Ramos (cell line): ENCODE data around the gene NOC2L.
"Not testable (repeated sequence)": the region's sequence is repeated elsewhere in the genome, so short reads cannot be mapped to it uniquely, and the experiment has no call there.

Source experiments
- in situ Hi-C: fragments of 300-500 bp; cut with MboI; formaldehyde crosslinking; loops from one replicate; pipeline ENCODE4 v1.14.3; 2022; ENCODE audit warnings: low sequenced_read_pairs; ENCODE audit not compliant: unreplicated experiment

Gene NOC2L

DNA sequence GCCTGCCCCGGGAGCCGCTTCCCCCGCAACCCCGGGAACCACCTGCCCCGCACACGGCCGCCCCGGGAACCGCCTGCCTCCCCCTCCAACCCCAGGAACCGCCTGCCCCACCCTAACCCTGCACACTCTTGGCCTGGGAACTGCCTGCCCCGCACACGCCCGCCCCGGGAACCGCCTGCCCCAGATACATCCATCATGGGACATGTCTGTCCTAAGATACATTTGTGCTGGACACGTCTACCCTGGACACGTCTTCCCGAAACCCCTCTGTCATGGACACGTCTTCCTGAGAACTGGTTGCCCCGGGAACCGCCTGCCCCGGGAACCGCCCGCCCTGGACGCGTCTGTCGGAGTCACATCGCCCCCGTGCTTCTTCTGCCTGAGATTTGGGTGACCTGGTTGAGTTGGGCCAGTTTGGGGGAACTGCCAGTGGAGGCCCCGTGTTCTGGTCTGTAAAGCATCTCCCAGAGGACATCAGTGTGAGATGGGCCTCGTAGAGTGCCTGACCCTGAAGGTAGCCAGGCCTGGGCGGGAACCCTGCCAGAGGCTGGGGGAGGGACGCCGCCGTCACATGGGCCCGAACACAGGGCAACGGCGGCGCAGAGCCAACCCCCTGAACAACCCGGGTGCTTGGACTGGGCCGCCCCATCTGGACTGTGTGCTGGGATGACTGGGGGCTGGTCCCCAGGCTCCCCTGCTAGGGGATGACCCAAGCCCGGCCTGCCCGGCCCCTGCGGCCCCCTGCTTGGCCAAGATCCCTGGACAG, 19.2 kb upstream of the NOC2L start:
- in situ Hi-C loops = no loop called here

DNA sequence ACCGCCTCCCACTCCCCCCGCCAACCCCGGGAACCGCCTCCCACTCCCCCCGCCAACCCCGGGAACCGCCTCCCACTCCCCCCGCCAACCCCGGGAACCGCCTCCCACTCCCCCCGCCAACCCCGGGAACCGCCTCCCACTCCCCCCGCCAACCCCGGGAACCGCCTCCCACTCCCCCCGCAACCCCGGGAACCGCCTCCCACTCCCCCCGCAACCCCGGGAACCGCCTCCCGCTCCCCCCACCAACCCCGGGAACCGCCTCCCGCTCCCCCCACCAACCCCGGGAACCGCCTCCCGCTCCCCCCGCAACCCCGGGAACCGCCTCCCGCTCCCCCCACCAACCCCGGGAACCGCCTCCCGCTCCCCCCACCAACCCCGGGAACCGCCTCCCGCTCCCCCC, 17.7 kb upstream of the NOC2L start:
- in situ Hi-C loops = not testable (repeated sequence)

DNA sequence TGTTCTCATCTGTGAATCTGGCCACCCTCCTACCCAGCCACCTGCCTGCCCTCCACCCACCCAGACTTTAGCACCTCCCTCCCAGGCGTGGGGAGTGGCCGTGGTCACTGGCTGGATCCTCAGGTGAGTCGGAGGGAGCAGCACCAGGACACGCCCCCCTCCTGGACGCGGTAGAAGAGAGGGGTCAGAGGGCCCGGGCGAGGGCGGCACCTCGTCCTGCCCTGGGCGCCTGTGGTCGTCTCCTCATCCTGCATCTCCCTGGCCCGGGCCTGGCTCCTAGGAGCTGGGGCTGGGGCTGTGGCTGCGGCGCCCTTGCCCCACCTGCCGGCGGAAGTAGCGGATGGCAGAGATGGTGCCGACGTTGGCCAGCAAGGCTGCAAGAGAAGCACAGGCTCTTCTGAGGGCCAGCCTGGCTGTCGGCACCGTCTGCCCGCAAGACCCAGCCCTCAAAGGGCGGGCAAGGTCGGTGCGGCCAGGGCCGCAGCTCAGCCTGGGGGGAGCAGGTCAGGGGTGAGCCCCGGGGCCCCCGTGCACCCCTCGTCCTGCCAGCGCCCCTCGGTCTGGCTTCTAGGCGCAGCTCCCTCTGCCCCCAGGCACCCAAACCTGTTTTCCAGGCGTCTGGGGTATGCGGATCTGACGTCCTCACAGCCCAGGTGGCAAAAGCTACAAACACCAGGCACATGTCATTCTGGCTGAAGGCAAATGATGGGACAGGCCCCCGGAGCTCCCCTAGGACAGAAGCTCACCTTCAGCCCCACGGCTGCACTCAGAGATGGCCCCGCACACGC, 17.0 kb upstream of the NOC2L start:
- in situ Hi-C loops = no loop called here

DNA sequence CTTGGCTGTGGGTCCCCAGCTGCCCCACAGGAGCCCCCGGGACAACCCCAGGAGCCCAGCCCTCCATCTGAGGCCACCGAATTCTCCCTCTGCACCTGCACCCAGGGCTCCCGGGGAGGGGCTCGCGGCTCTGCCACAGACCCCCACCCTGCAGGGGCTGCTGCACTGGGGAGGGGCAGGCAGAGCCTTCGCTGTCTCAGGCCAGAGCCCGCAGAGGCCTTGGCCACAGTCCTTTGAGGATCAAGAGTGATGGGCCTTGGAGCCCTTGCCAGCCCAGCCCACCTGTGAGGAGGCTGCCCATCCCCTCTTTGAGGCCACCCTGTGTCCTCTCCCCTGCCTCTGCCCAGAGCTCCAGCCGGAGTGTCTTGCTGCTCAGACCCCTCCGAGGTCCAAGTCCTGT, 16.3 kb upstream of the NOC2L start:
- in situ Hi-C loops = no loop called here

DNA sequence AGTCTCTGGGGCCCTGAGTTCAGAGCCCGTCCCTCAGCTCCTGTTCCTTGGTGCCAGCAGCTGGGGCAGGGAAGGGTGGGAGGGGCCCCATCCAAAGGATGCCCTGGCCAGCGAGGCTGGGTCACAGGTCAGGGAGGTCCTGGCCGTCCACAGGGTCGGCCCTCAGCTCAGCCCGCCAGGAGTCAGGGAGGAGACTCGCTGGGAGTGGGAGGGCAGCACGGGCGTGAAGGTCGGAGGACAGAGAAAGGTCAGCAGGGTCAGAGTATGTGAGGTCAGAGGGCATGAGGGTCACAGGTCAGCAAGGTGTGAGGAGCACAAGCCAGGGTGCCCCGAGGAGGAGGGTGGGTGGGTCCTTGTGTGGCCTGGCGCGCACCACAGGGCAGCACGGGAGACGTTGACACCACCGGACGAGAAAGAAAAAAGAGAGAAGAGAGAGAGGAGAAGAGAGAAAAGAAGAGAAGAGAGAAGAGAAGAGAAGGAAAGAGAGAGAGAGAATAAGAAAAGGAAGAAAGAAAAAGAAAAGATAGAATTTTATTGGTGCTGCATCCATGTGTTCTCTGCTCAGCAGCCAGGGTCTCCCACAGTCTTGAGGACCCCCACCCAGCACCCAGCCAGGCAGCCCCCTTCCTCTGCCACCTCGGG, 15.8 kb upstream of the NOC2L start:
- in situ Hi-C loops = no loop called here

DNA sequence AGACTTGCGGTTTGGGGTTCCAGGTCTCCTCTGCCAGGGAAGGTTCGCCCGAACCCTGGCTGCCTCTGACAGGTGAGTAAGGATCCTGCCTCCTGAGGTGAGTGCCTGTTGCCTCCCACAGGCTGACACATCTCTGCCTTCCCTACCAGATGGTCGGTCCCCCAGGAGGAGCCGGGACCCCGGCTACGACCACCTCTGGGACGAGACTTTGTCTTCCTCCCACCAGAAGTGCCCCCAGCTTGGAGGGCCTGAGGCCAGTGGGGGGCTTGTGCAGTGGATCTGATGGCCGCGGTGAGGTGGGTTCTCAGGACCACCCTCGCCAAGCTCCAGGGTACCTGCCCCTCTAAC, 15.2 kb upstream of the NOC2L start:
- in situ Hi-C loops = no loop called here

DNA sequence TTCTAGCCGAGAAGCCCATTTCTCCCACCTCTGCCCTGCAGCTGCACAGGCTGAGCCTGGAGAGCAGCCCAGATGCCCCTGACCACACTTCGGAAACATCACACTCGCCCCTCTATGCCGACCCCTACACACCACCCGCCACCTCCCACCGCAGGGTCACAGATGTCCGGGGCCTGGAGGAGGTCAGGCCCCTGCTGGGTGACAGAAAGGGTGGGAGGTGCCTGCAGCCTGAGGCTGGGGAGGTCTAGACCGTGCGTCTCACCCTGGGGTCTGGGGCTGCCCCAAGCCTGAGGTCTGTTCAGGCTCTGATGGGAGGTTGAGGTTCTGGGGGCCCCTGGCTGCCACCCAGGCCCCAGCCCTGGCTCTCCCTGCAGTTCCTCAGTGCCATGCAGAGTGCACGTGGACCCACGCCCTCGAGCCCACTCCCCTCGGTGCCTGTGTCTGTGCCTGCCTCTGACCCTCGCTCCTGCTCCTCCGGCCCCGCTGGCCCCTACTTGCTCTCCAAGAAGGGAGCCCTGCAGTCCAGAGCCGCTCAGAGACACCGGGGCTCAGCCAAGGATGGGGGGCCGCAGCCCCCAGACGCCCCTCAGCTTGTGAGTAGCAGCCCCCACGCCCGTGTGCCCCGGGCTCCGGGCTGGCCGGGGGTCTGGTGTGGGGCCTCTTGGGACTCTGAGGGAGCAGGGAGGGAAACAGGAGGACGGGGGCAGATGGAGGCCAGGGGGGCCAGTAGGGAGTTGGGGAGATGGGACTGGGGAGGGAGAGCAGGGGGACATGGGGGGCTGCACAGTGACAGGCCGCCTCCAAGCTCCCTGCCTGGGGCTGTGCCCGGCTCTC, 14.6 kb upstream of the NOC2L start:
- in situ Hi-C loops = no loop called here

DNA sequence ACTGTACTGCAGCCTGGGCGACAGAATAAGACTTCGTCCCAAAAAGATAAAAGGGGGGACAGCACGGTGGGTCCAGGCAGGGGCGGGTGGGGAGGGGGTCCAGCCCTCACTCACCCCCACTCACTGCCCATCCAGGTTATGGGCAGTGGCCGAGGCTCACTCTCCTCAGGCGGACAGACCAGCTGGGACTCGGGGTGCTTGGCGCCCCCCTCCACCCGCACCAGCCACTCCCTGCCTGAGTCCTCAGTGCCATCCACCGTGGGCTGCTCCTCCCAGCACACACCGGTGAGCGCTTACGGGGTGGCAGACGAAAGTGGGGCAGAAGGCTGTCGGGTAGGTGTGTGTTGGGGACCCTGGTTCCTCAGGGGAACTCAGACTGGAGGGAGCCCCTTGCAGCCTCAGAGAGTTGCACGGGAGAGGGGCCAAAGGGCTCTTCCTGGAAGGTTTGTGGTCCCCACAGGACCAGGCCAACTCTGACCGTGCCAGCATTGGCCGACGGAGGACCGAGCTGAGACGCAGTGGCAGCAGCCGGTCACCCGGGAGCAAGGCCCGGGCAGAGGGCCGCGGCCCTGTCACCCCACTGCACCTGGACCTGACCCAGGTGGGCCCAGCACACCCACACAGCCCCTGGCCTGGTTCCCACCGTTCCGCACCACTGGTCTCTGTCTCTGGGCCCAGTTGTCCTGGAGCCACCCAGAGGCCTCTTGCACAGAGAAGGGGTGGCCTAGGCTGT, 13.8 kb upstream of the NOC2L start:
- in situ Hi-C loops = no loop called here

DNA sequence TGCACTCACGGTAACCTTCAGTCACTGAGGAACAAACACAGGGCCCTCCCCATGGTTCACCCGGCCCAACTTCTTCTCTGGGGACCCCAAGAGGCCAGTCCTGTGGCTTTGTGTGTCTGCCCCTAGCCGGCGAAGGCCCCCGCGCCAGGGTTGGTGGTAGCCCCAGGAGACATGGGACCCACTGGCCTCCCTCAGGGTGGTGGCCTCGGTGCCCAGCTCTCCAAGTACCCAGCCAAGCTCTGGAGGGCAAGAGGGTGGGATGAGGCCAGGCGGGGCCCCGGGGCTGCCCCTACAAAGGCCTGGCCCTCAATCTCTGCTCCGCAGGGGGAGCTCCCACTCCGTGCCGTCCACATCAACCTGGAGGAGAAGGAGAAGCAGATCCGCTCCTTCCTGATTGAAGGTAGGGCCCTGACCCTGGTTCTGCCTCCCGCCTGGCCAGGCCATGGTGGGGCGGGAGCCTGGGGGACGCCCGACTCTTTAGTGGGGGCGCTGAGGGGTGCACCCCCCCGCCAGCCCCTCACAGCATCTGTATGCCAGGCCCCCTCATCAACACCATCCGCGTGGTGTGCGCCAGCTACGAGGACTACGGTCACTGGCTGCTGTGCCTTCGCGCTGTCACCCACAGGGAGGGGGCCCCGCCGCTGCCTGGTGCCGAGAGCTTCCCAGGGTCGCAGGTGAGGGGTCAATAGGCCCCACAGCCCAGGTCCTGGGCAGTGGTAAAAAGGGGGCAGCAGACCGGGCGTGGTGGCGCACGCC, 12.9 kb upstream of the NOC2L start:
- in situ Hi-C loops = no loop called here

DNA sequence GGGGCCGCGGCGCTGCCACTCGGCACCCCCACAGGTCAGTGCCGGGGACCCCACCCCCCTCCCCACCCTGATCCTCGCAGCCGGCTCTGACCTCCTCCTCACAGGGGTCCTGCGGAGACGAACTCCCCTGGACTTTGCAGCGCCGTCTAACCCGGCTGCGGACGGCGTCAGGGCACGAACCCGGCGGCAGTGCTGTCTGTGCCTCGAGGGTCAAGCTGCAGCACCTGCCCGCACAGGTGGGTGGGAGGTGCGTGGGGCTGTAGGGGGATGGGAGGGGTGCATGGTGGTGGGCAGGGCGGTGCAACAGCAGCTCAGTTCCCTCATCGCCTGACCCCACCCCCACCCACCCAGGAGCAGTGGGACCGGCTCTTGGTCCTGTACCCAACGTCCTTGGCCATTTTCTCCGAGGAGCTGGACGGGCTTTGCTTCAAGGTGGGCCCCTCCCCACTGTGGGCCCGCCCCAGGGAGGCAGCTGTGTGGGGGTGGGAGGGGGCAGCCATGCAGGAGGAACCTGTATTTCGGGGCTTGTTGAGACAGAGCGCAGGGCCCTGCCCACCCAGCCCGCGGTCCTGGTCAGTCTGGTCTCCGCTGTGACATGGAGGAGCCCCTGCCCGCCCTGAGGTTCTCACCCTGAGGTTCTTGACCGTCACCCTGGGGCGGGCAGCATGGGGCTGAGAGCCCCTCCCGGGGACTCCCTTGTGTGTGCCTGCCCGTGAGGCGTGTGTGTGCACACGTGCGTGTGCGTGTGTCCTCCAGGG, 12.1 kb upstream of the NOC2L start:
- in situ Hi-C loops = no loop called here

DNA sequence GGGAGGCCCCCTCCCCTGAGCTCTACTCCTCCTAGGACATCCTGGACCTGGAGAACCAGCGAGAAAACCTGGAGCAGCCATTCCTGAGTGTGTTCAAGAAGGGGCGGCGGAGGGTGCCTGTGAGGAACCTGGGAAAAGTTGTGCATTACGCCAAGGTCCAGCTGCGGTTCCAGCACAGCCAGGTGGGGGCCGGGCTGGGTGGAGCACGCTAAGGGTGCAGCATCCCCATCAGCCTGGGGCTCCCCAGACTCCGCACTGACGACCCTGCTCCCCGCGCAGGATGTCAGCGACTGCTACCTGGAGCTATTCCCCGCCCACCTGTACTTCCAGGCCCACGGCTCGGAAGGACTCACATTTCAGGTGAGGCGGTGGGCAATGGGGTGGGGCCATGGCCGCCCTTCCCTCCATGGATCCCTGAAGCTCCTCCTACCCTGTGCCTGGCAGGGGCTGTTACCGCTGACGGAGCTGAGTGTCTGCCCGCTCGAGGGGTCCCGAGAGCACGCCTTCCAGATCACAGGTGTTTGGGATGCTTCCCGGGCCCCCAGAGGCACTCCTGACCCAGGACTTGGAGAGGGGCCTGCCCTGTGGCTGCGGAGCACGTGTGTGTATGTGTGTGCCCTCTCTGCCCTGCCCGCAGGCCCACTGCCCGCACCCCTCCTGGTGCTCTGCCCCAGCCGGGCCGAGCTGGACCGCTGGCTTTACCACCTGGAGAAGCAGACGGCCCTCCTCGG, 11.4 kb upstream of the NOC2L start:
- in situ Hi-C loops = no loop called here

DNA sequence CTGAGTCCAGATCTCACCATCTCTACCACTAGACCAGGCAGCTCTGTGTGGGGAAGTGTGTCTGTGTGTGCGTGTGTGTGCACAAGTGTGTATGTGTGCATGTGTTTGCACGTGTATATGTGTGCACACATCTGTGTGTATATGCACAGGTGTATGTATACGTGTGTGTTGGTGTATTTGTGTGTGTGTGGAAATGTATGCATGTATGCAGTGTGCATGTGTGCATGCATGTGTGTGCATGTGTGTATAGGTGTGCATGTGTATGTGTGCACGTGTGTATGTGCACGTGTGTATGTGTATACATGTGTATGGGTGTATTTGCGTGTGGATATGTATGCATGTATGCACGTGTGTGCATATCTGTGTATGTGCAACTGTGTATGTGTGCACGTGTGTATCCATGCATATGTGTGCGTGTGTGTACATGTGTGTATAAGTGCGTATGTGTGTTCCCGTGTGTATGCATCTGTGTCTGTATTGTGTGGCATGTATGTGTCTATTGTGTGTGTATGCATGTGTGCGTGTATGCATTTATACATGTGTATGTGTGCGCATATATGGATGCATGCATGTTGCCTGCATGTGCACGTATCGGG, 10.3 kb upstream of the NOC2L start:
- in situ Hi-C loops = no loop called here

DNA sequence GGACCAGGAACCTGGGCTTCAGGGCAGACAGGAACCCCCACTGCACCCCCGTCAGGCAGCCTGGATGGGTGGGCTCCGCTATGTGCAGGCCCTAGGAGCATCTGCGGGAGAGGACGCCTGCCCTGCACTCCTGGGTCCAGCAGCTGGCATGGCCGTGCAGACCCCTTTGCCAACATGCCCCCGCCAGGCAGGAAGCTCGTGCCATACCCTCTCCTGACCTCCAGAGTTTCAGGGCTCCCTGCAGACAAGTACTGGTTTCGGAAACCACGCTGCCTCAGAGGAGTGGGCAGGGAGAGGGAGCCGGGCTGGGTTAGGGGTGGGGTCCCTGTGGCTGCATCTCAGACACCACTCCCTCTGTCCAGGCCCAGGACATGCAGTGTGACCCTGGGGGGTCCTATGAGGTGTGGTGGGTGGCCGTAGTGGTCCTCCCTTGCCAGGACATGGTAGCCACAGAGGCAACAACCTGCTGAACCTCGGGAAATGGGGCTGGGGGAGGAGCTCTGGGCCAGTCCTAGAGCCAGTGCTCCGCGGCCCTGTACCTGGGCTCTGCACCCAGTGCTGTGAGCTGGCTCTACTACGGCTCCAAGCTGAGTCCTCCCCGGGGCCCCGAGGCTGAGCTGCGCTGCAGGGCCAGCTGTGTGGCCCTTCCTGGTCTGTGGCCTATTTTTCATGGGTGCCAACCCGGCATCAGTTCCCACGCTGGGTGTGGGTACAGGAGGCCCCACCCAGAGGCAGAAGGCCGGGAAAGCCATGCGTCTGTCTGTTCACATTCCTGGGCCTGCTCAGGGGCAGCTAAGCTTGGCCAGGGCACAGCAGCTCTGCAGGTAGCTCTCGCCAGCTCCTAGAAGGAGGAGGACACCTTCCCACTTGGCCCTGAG, 8.6 kb upstream of the NOC2L start:
- in situ Hi-C loops = no loop called here

DNA sequence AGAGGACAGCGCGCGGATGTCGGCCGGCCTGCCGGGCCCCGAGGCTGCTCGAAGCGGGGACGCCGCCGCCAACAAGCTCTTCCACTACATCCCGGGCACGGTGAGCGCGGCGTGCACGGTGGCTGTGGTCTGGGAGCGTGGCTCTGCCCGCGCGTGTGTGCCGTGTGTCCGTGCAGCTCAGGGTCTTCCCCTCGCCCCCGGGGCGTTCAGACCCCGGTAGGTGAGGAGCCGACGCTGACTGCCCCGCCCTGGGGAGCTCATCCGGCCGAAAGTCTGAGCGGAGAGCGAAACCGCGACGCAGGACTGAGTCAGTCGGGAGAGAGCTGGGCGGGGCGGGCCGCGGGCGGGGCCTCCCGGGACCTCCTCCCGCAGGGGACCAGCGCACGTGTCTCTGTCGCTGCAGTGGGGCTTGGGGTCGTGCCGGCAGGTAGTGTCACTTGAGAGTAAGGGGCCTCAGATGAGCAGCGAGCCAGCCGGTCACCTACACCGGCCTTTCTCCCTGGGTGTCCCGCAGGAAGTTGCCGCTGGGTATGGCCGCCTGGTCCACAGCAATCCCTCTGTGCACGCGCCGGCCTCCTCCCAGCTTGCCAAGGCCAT, 7.7 kb upstream of the NOC2L start:
- in situ Hi-C loops = no loop called here

DNA sequence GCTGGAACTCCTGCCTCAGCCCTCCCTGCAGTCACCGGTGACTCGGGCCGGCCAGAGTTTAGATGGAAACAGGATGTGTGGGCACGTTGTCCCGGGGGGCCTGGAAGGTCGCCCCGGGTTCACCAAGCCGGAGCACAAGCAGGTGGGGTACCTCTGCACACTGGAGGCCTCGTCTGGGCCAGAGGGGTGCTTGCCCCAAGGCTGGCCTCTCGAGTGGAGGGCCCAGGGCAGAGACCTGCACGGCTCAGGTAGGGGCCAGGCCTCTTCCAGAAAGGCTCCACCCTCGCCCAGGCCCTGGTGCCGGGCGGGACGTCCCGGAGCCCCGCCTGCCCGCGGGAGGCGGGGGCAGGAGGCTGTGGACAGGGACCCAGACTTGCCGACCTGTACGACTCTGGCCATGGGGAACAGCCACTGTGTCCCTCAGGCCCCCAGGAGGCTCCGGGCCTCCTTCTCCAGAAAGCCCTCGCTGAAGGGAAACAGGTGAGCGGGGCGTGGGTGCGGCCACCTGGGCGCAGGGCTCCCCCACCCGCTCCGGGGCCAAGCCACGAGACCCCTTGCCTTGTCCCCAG, 7.2 kb upstream of the NOC2L start, which contains the start of gene PLEKHN1:
PLEKHN1 (plus strand) TSS at position 348 of the 569 bp plus-strand sequence; CDS start at position 398, 50 bp downstream.
- in situ Hi-C loops = no loop called here
